ENCODE data around the gene METTL22.

The METTL22 gene

DNA sequence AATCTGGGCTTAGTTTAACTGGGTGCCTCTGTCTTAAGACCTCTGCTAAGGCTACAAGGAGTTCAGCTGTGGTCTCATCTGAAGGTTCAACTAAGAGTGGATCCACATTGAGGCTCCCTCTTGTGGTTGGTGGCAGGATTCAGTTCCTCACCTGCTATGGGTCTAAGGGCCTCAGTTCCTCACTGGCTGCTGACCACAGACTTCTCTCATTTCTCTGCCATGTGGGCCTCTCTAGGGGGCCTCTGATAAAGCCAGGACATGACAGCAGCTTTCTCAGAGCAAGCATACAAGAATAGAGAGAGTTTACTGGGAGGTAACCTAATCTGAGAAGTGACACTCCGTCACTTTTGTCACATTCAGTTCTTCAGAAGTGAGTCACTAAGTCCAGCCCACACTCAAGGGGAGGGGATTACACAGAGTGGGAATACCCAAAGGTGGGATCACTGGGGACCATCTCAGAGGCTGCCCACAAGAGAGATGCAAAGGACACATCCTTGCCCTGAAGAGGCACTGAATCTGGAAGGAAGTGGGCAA is 33.8 kb downstream of the METTL22 start:
- no peak for DNase-seq (ENCODE audit: low read depth)
- Histone ChIP-seq H3K27me3 (replicated peaks; ENCODE audit: control insufficient read depth, insufficient read depth, low read length) (no peaks in the 10 kb centered on the region), H3K9me3 (ENCODE audit: control insufficient read depth, low read length) (peaks cover 3% of the 10 kb centered on the region), H3K9ac (ENCODE audit: low read length) (no peak overlapping the region), H3K4me1 (ENCODE audit: control insufficient read depth, insufficient read depth, low read length) (no peaks in the 10 kb centered on the region), H3K4me3 (ENCODE audit: low read length) (no peak overlapping the region), H3K36me3 (ENCODE audit: control insufficient read depth, insufficient read depth, low read length, severe bottlenecking) (no peaks in the 10 kb centered on the region)

DNA sequence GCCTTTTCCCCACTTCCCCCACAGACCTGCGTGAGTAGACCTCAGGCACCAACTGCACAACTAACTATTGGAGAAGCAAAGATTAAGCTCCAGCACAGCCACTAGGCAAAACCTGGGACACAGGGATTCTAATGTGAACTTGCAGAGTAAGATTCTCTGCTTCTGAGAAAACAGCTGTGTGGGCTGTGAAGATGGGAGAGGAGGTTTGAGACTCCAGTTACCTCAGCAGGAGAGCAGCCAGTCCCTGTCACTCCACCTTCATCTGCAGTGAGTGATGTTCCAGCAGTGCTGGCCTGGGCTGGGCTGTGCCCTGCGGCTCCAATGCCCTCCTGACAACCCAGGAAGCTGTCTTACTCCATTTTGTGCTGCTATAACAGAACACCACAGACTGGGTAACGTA is 34.9 kb downstream of the METTL22 start:
- Histone ChIP-seq H3K9me3 (ENCODE audit: control insufficient read depth, low read length) (peaks cover 3% of the 10 kb centered on the region), H3K4me3 (ENCODE audit: low read length) (no peak overlapping the region), H3K9ac (ENCODE audit: low read length) (no peak overlapping the region), H3K36me3 (ENCODE audit: control insufficient read depth, insufficient read depth, low read length, severe bottlenecking) (no peaks in the 10 kb centered on the region), H3K4me1 (ENCODE audit: control insufficient read depth, insufficient read depth, low read length) (no peaks in the 10 kb centered on the region), H3K27me3 (replicated peaks; ENCODE audit: control insufficient read depth, insufficient read depth, low read length) (no peaks in the 10 kb centered on the region)
- DNase-seq (ENCODE audit: low read depth): no peak

DNA sequence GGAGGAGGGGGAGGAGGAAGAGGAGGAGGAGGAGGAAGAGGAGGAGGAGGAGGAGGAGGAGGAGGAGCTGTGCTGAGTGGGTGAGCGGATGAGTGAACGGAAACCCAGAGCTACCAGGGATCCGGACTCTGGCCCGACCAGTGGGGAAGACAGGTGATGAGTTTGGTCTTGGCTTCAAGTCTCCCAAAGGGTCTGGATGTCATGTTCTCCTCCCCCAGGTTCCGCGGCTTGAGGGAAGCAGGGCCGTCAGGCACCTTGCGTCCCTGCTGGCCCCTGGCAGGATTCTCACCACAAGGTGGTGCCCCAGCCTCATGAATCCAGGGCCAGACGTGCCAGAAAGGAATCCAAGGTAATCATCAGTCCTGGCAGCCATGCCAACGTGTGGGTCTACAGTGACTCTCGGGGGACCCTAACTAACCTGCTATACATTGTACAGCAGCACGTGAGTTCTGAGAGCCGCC is 39.4 kb downstream of the METTL22 start:
- no peak overlapping the region for H3K4me3 ChIP-seq (ENCODE audit: low read length)
- H3K27me3 ChIP-seq (replicated peaks; ENCODE audit: control insufficient read depth, insufficient read depth, low read length): no peaks in the 10 kb centered on the region
- H3K9ac ChIP-seq (ENCODE audit: low read length): no peak overlapping the region
- H3K9me3 ChIP-seq (ENCODE audit: control insufficient read depth, low read length): no peaks in the 10 kb centered on the region
- peak; percentile 77 for DNase-seq (ENCODE audit: low read depth)
- no peaks in the 10 kb centered on the region for H3K4me1 ChIP-seq (ENCODE audit: control insufficient read depth, insufficient read depth, low read length)
- no peaks in the 10 kb centered on the region for H3K36me3 ChIP-seq (ENCODE audit: control insufficient read depth, insufficient read depth, low read length, severe bottlenecking)

DNA sequence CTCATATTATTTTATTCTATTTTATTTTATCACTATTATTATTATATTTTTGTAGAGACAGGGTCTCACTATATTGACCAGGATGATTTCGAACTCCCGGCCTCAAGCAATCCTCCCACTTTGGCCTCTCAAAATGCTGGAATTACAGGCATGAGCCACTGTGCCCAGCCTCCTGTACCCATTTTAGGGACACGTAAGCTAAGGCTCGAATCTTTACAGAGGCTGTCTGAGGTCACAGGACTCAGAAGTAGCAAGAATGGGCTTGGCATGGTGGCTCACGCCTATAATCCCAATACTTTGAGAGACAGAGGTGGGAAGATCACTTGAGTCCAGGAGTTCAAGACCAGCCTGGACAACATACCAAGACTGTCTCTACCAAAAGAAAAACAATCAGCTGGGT is 40.2 kb downstream of the METTL22 start:
- H3K4me3 ChIP-seq (ENCODE audit: low read length): no peak overlapping the region
- no peak for DNase-seq (ENCODE audit: low read depth)
- H3K36me3 ChIP-seq (ENCODE audit: control insufficient read depth, insufficient read depth, low read length, severe bottlenecking): no peaks in the 10 kb centered on the region
- H3K9ac ChIP-seq (ENCODE audit: low read length): no peak overlapping the region
- H3K27me3 ChIP-seq (replicated peaks; ENCODE audit: control insufficient read depth, insufficient read depth, low read length): no peaks in the 10 kb centered on the region
- no peaks in the 10 kb centered on the region for H3K4me1 ChIP-seq (ENCODE audit: control insufficient read depth, insufficient read depth, low read length)
- H3K9me3 ChIP-seq (ENCODE audit: control insufficient read depth, low read length): no peaks in the 10 kb centered on the region

DNA sequence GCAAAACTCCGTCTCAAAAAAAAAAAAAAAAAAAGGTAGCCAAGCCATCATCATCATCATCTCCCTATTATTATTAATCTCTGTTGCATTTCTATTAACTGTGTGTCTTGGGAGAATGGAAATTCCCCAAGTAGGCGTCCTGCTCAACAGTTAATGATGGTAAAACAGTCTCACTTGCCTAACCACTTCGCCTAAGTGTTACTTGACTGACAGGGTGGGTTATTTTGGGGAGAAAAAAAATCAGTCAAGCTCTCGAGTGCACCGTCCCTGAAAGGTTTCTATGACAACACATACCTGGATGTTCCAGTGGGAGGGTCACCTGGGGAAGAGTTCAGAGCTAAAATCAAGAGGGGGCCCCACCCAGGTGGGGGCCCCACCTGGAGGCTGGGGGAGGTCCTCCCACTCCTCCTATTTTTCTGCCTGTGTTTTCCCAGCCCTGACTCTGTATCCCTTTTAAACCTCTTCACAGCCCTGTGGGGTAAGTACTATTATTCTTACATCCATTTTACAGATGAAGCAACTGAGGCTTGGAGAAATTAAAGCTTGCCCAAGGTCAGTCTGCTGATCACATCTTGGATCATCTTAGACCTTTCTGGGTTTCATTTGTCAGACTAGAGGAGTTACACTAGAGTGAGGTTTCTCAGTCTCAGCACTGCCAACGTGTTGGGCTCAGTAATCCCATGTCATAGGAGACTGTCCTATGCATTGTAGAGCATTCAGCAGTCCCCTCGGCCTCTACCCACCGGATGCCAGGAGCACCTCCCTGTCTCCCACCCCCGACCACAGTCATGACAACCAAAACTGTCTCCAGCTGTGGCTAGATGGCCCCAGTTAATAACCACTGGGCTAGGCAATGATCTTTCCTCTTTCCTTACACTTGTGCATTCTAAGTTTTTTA is 41.9 kb downstream of the METTL22 start:
- no peaks in the 10 kb centered on the region for H3K9me3 ChIP-seq (ENCODE audit: control insufficient read depth, low read length)
- H3K4me1 ChIP-seq (ENCODE audit: control insufficient read depth, insufficient read depth, low read length): no peaks in the 10 kb centered on the region
- H3K36me3 ChIP-seq (ENCODE audit: control insufficient read depth, insufficient read depth, low read length, severe bottlenecking): no peaks in the 10 kb centered on the region
- H3K27me3 ChIP-seq (replicated peaks; ENCODE audit: control insufficient read depth, insufficient read depth, low read length): no peaks in the 10 kb centered on the region
- H3K9ac ChIP-seq (ENCODE audit: low read length): no peak overlapping the region
- DNase-seq (ENCODE audit: low read depth): no peak
- H3K4me3 ChIP-seq (ENCODE audit: low read length): no peak overlapping the region

DNA sequence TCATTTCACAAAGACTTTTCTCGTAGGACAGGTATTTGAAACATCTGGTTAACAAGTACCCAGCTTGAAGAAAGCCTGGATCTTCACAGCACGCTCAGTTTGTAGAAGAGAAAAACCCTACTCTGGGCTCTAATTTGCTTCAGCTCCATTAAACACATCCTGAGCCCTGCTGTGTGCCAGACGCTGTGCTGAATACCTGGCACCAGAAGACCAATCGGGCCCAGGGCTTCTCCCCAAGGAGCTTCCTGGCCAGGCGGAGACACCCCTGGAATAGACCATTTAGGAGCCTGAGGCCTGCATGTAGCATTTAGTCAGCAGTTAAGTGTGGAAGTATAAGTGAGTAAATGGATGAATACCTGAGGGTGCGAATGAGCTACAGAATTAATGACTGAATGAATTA is 44.0 kb downstream of the METTL22 start:
- Histone ChIP-seq H3K4me1 (ENCODE audit: control insufficient read depth, insufficient read depth, low read length) (no peaks in the 10 kb centered on the region), H3K9ac (ENCODE audit: low read length) (no peak overlapping the region), H3K36me3 (ENCODE audit: control insufficient read depth, insufficient read depth, low read length, severe bottlenecking) (no peaks in the 10 kb centered on the region), H3K27me3 (replicated peaks; ENCODE audit: control insufficient read depth, insufficient read depth, low read length) (no peaks in the 10 kb centered on the region), H3K9me3 (ENCODE audit: control insufficient read depth, low read length) (no peaks in the 10 kb centered on the region), H3K4me3 (ENCODE audit: low read length) (no peak overlapping the region)
- no peak for DNase-seq (ENCODE audit: low read depth)

DNA sequence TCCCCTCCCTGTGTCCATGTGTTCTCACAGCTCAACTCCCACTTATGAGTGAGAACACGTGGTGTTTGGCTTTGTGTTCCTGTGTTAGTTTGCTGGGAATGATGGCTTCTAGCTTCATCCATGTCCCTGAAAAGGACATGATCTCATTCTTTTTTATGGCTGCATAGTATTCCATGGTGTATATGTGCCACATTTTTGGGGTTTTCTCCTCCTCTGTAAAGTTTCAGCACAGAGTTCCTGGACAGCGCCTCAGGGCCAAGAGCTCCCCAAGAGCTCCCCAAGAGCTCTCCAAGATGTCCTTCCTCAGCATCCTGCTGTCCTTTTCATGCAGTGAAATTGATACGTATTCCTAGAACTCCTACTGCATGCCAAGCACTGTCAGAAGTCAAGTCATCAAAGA is 46.0 kb downstream of the METTL22 start:
- no peak overlapping the region for H3K9ac ChIP-seq (ENCODE audit: low read length)
- no peaks in the 10 kb centered on the region for H3K27me3 ChIP-seq (replicated peaks; ENCODE audit: control insufficient read depth, insufficient read depth, low read length)
- no peaks in the 10 kb centered on the region for H3K4me1 ChIP-seq (ENCODE audit: control insufficient read depth, insufficient read depth, low read length)
- H3K9me3 ChIP-seq (ENCODE audit: control insufficient read depth, low read length): no peaks in the 10 kb centered on the region
- no peak overlapping the region for H3K4me3 ChIP-seq (ENCODE audit: low read length)
- DNase-seq (ENCODE audit: low read depth): no peak
- H3K36me3 ChIP-seq (ENCODE audit: control insufficient read depth, insufficient read depth, low read length, severe bottlenecking): no peaks in the 10 kb centered on the region

DNA sequence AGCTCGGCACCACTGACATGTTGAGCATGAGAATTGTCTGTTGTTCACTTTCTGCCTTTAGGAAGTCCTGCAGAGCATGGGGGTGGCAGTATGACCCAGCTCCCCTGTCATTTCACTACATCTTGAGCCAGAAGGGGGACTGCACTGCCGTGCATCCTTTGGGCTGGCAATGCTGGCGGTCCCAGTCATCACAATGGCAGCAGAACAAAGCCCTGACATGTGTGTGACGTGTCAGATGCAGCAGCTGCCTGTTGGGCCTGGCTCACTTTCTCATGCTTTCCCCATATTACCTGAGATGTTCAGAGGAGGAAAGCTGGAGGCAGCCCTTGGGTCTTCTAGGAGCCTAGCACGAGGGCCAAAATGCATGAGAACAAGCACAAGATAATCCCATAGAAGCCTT is 46.6 kb downstream of the METTL22 start:
- Histone ChIP-seq H3K27me3 (replicated peaks; ENCODE audit: control insufficient read depth, insufficient read depth, low read length) (no peaks in the 10 kb centered on the region), H3K4me1 (ENCODE audit: control insufficient read depth, insufficient read depth, low read length) (no peaks in the 10 kb centered on the region), H3K4me3 (ENCODE audit: low read length) (no peak overlapping the region), H3K9ac (ENCODE audit: low read length) (no peak overlapping the region), H3K36me3 (ENCODE audit: control insufficient read depth, insufficient read depth, low read length, severe bottlenecking) (no peaks in the 10 kb centered on the region), H3K9me3 (ENCODE audit: control insufficient read depth, low read length) (no peaks in the 10 kb centered on the region)
- DNase-seq (ENCODE audit: low read depth): no peak

DNA sequence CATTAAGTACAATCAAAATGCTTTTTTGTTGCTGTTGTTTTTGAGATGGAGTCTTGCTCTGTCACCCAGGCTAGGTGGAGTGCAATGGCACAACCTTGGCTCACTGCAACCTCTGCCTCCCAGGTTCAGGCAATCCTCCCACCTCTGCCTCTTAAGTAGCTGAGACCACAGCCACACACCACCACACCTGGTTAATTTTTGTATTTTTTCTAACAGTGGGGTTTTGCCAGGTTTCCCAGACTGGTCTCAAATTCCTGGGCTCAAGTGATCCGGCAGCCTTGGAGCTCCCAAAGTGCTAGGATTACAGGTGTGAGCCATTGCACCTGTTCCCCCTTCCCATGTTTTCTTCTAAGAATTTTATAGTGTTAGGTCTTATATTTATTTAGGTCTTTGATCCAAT is 48.0 kb downstream of the METTL22 start:
- no peak overlapping the region for H3K9ac ChIP-seq (ENCODE audit: low read length)
- no peaks in the 10 kb centered on the region for H3K9me3 ChIP-seq (ENCODE audit: control insufficient read depth, low read length)
- H3K27me3 ChIP-seq (replicated peaks; ENCODE audit: control insufficient read depth, insufficient read depth, low read length): no peaks in the 10 kb centered on the region
- no peak overlapping the region for H3K4me3 ChIP-seq (ENCODE audit: low read length)
- no peak for DNase-seq (ENCODE audit: low read depth)
- no peaks in the 10 kb centered on the region for H3K4me1 ChIP-seq (ENCODE audit: control insufficient read depth, insufficient read depth, low read length)
- no peaks in the 10 kb centered on the region for H3K36me3 ChIP-seq (ENCODE audit: control insufficient read depth, insufficient read depth, low read length, severe bottlenecking)

DNA sequence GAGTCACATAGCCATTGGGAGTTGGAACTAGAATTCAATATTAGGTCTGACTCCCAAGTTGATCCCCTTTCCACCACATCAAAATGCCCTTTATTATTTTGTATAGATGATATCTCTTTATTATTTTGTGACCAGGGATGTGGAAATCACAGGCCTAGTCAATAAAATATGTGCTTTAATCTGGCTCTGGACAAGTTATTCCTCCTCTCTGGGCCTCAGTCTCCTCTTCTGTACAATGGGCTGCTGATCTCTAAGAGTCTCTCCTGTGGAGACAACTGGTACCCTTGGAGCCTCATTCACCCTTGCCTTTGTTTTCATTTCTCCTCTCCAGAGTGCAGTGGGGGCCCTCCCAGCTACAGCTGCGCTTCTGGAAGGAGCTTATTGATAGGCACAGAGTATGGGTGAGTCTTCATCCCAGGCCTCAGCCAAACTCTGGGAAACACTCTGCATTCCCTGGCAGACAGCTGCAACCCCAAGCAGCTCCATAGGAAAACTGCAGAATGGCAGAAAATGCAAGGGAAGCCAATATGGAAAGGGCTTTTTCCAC is 48.6 kb downstream of the METTL22 start:
- Histone ChIP-seq H3K9me3 (ENCODE audit: control insufficient read depth, low read length) (no peaks in the 10 kb centered on the region), H3K9ac (ENCODE audit: low read length) (no peak overlapping the region), H3K4me1 (ENCODE audit: control insufficient read depth, insufficient read depth, low read length) (peaks cover 6% of the 10 kb centered on the region), H3K36me3 (ENCODE audit: control insufficient read depth, insufficient read depth, low read length, severe bottlenecking) (no peaks in the 10 kb centered on the region), H3K27me3 (replicated peaks; ENCODE audit: control insufficient read depth, insufficient read depth, low read length) (no peaks in the 10 kb centered on the region), H3K4me3 (ENCODE audit: low read length) (no peak overlapping the region)
- no peak for DNase-seq (ENCODE audit: low read depth)

DNA sequence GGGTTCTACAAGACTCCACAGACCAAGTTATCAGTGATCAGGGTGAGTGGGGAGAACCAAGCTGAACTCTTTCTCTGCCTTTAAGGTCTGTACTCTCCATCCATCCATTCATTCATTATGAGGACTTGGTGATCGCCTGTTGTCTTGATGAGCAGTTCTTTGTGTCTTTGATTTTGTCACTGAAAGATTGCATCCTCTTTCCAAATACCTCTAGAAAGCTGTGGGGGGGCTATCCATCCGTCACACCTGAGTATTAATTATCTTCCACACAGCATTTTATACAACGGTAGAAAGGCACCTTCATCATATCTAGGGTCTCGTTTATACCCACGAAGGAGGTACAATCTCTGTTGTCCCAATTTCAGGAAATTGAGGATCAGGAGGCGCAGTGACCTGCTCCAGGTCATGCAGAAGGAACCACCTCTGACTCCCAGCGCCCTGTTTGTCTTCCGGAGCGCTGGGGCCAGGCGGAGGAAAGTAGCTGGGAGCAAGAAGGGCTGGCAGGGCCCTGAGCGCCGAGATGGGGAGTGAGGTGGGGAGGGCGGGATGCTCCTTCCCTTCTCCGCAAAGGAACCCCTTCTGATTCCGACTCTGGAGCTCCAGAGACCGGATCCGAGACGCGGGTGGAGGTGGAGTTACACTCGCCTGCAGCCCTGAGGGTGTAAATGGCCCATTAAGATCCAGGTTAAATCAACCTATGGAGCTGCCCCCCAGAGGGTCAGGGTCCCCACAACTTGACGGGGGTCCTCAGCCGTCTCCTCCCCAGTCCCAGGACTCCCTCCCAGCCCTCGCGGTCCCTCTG is 52.3 kb downstream of the METTL22 start:
- Histone ChIP-seq H3K4me3 (ENCODE audit: low read length) (peak overlapping the region; percentile 82), H3K9me3 (ENCODE audit: control insufficient read depth, low read length) (no peaks in the 10 kb centered on the region), H3K36me3 (ENCODE audit: control insufficient read depth, insufficient read depth, low read length, severe bottlenecking) (no peaks in the 10 kb centered on the region), H3K27me3 (replicated peaks; ENCODE audit: control insufficient read depth, insufficient read depth, low read length) (no peaks in the 10 kb centered on the region), H3K9ac (ENCODE audit: low read length) (peak overlapping the region; percentile 63), H3K4me1 (ENCODE audit: control insufficient read depth, insufficient read depth, low read length) (peaks cover 25% of the 10 kb centered on the region)
- no peak for DNase-seq (ENCODE audit: low read depth)
